K562 (cell line): Measurements from ENCODE around the gene ARHGEF12. TPM values are rescaled to one million over a fixed set of nuclear protein-coding genes. Genes with fewer than 3 reads are reported as not detected.
A peak's percentile ranks its signal among the peaks of the same experiment; 100 is the strongest.

Source experiments
- ATAC-seq: fragments of 200-7000 bp; cut with Tn5 transposase; 3 replicates; pipeline ENCODE4 v1.9.1; 2020; ENCODE audit warnings: moderate library complexity
- BruUV-seq: library from RNA; stranded (reverse); fragments of 400-500 nt; replicated peaks from 2 replicates; lab custom pipeline; 2021; lab: Mats Ljungman, UMichigan
- CTCF ChIA-PET: fragments of 300-600 bp; formaldehyde crosslinking; extraction: SDS; loops from one replicate; lab custom pipeline; 2021; ENCODE audit warnings: low intra/inter-chr PET ratio; lab: Yijun Ruan, JAX
- POLR2A ChIA-PET: fragments of 300-600, 350-650 bp; sonication (Branson Sonifier 250); formaldehyde crosslinking; extraction: SDS; loops from one replicate; lab custom pipeline; 2021; ENCODE audit warnings: antibody characterized with exemption, inconsistent platforms; lab: Yijun Ruan, JAX
- DNase-seq, 4 experiments: peaks; one replicate each; pipeline versions ENCODE4 v3.0.0 to v3.0.0-alpha.2; 2011 to 2018; ENCODE audit warnings: low spot score in 3 of 4, mixed read lengths in 3 of 4; ENCODE audit errors: extremely low read depth in 1 of 4
- FAIRE-seq: peaks from 2 replicates; lab custom pipeline; 2011; peaks lifted over from hg19 to GRCh38; lab: Jason Lieb, UNC
- H2AFZ ChIP-seq: 2 replicates; pipeline ENCODE4 v1.6.0; 2011; ENCODE audit warnings: low read depth, low read length, control low read depth, inconsistent platforms
- H3K27ac ChIP-seq: fragments of 200-600 bp; 3 replicates; pipeline ENCODE4 v1.8.0; 2011; ENCODE audit warnings: low read depth, mild to moderate bottlenecking, control low read depth, inconsistent platforms, low read length, moderate library complexity, mixed read lengths; ENCODE audit errors: extremely low read depth
- H3K27me3 ChIP-seq, 2 experiments: fragments of 300-600 bp in 1 of 2; 2 replicates in 1 of 2; 3 replicates in 1 of 2; pipeline versions ENCODE4 v1.6.0 to v1.8.0; 2011; ENCODE audit warnings: inconsistent platforms in 2 of 2, low read length in 2 of 2, mild to moderate bottlenecking in 1 of 2, mixed read lengths in 1 of 2, moderate library complexity in 1 of 2; ENCODE audit not compliant: control insufficient read depth in 2 of 2, insufficient read depth in 2 of 2
- H3K36me3 ChIP-seq: fragments of 300-600 bp; 3 replicates; pipeline ENCODE4 v1.8.0; 2011; ENCODE audit warnings: mild to moderate bottlenecking, low read length, inconsistent platforms; ENCODE audit not compliant: control insufficient read depth, insufficient read depth
- H3K4me1 ChIP-seq, 2 experiments: fragments of 200-600 bp in 1 of 2; replicated peaks in 1 of 2; 2 replicates in 1 of 2; 3 replicates in 1 of 2; pipeline versions ENCODE4 v1.5.1 to v1.8.0; 2011; ENCODE audit warnings: inconsistent platforms in 2 of 2, low read length in 2 of 2, mild to moderate bottlenecking in 1 of 2, mixed read lengths in 1 of 2, moderate library complexity in 1 of 2; ENCODE audit not compliant: control insufficient read depth in 2 of 2, insufficient read depth in 2 of 2
- H3K4me2 ChIP-seq: 2 replicates; pipeline ENCODE4 v1.6.1; 2011; ENCODE audit warnings: low read length, control low read depth, inconsistent platforms, mixed read lengths; ENCODE audit not compliant: insufficient read depth
- H3K4me3 ChIP-seq: fragments of 200-600 bp; sonication (generic), shearing (Covaris generic); 2 replicates; pipeline ENCODE4 v1.5.1; 2016; ENCODE audit warnings: control low read depth, inconsistent platforms
- H3K79me2 ChIP-seq: fragments of 200-600 bp; 3 replicates; pipeline ENCODE4 v1.8.0; 2011; ENCODE audit warnings: low read length, inconsistent platforms; ENCODE audit not compliant: control insufficient read depth, insufficient read depth
- H3K9ac ChIP-seq, 2 experiments: 2 replicates each; pipeline versions ENCODE4 v1.6.0 to v1.6.1; 2011; ENCODE audit warnings: low read depth in 2 of 2, low read length in 2 of 2, control low read depth in 1 of 2, inconsistent platforms in 1 of 2, mild to moderate bottlenecking in 1 of 2, mixed read lengths in 1 of 2; ENCODE audit not compliant: insufficient read depth in 1 of 2
- H3K9me1 ChIP-seq: one replicate; pipeline ENCODE4 v1.6.0; 2011; ENCODE audit warnings: inconsistent platforms, mild to moderate bottlenecking, low read length, moderate library complexity; ENCODE audit not compliant: control insufficient read depth, insufficient read depth
- H3K9me3 ChIP-seq: replicated peaks from 2 replicates; pipeline ENCODE4 v1.5.1; 2011; ENCODE audit warnings: low read depth, low read length, inconsistent platforms; ENCODE audit not compliant: control insufficient read depth, insufficient read depth
- H4K20me1 ChIP-seq: replicated peaks from 2 replicates; pipeline ENCODE4 v1.6.1; 2011; ENCODE audit warnings: low read length, inconsistent platforms, mixed read lengths; ENCODE audit not compliant: control insufficient read depth, insufficient read depth
- MEF2A ChIP-seq: IDR thresholded peaks from 2 replicates; pipeline ENCODE4 v1.6.1; 2011; ENCODE audit warnings: low read depth, mild to moderate bottlenecking, low read length, moderate library complexity; ENCODE audit not compliant: control insufficient read depth
- NFRKB ChIP-seq: fragments of 450-650 bp; IDR thresholded peaks from 2 replicates; pipeline ENCODE4 v1.6.1; 2016; ENCODE audit warnings: low read depth
- WGBS: fragments of 100-300 bp; shearing (Covaris generic); methylation state at CpG from one replicate; pipeline ENCODE4 v1.1.6; 2016; ENCODE audit warnings: low coverage, mixed read lengths; ENCODE audit not compliant: insufficient coverage; ENCODE audit errors: missing lambda C conversion rate; 5-methylcytosine and 5-hydroxymethylcytosine counted together
- in situ Hi-C: fragments of 300-500 bp; cut with MboI; formaldehyde crosslinking; loops from 4 replicates; pipeline ENCODE4 v1.15.0; 2018; ENCODE audit warnings: inconsistent platforms, mixed read lengths
- intact Hi-C: fragments of 100-400 bp; cut with micrococcal nuclease; formaldehyde crosslinking; loops from 2 replicates; pipeline ENCODE4 v1.14.2; 2022
- polyA plus RNA-seq, 8 experiments: library from polyadenylated mRNA; depleted of rRNA in 4 of 8; stranded (reverse) in 5 of 8; unstranded in 3 of 8; fragments of >200 nt; fragmentation: Nextera tagmentation in 2 of 8; fragmentation: Illumina TruSeq in 1 of 8; extraction: Ambion mirVana in 2 of 8; extraction: Trizol in 1 of 8; gene quantifications; 2 replicates each; pipeline versions ENCODE4 v1.2.1 to v1.2.3, GENCODE V29; 2011 to 2014; ENCODE audit warnings: inconsistent platforms in 1 of 8, missing spikeins in 1 of 8
- total RNA-seq, 7 experiments: library from RNA; depleted of rRNA in 6 of 7; stranded (reverse); fragments of >200 nt in 6 of 7; fragmentation: Illumina TruSeq in 2 of 7; extraction: Trizol in 2 of 7; gene quantifications; 2 replicates each; pipeline versions ENCODE4 v1.2.1 to v1.2.3, GENCODE V29; 2011 to 2021; ENCODE audit warnings: low replicate concordance in 1 of 7
- TF ChIP-seq, protein P1 (sequence below): sonication (generic); formaldehyde crosslinking; IDR thresholded peaks from 2 replicates; pipeline ENCODE4 v1.9.0; 2022; ENCODE audit warnings: mild to moderate bottlenecking, missing genetic modification reagents

Gene ARHGEF12
- total and polyA plus RNA-seq, 9 of the 15 experiments (the other 6 are each of a cell fraction or from before 2014, with no cell fraction given), result 3.5 to 51.7 (median 29.5) TPM

GRCh38 chr11:120510406-120511115 is 174.3 kb downstream of the ARHGEF12 start:
- Histone ChIP-seq H3K79me2 (no peaks in the 10 kb centered on the region), H3K4me2 (no peak overlapping the region), H3K27ac (no peak overlapping the region), H3K9me3 (no peaks in the 10 kb centered on the region), H3K36me3 (no peaks in the 10 kb centered on the region), H4K20me1 (peaks cover 27% of the 10 kb centered on the region), H3K4me3 (no peak overlapping the region), H3K4me1 (peaks cover 0 to 12% of the 10 kb centered on the region in 2 experiments; a peak in 2 of 5 replicates), H3K9me1 (no peaks in the 10 kb centered on the region), H3K9ac (no peak overlapping the region), H2AFZ (no peak overlapping the region), H3K27me3 (peaks cover 43 to 66% of the 10 kb centered on the region in 2 experiments)
- in situ Hi-C loops, result no loop called here
- no TSS peak for BruUV-seq
- WGBS, result 8% methylated on average over 19 of the region's 20 CpGs
- ATAC-seq, result peak; percentile 12
- ChIA-PET POLR2A (interaction anchor here (0.5 kb wide), 1 partner anchor 51 kb away, joined by 3 read pairs; no protein-coding TSS in a partner anchor), CTCF (interaction anchor here (0.6 to 3.3 kb wide), 11 partner anchors 40 to 1081 kb away, joined by 3 to 22 read pairs (median 5); partner anchors contain the start of gene ARHGEF12)
- intact Hi-C loops, result loop anchor here (1.0 to 5.0 kb wide), 7 partner anchors 175 to 1997 kb away; no protein-coding TSS in a partner anchor
- DNase-seq, result no peak
- no peak for FAIRE-seq
- no peak for TF ChIP-seq MEF2A
- TF ChIP-seq NFRKB, result no peak
- TF ChIP-seq, protein P1, sequence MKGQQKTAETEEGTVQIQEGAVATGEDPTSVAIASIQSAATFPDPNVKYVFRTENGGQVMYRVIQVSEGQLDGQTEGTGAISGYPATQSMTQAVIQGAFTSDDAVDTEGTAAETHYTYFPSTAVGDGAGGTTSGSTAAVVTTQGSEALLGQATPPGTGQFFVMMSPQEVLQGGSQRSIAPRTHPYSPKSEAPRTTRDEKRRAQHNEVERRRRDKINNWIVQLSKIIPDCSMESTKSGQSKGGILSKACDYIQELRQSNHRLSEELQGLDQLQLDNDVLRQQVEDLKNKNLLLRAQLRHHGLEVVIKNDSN (CRISPR knock-in tag), result peak; percentile 47; the same call in 1 of the 2 replicates
